CD14-positive monocyte (primary cell): ENCODE data around the gene COQ9. TPM values are rescaled to one million over a fixed set of nuclear protein-coding genes. Genes with fewer than 3 reads are reported as not detected.

Experiments used
- DNase-seq, 3 donors: peaks; one replicate each; pipeline ENCODE4 v3.0.0-alpha.2; 2011 to 2022
- H2AFZ ChIP-seq: 2 replicates; pipeline ENCODE4 v1.6.0; 2012; ENCODE audit warnings: mild to moderate bottlenecking, low read depth, low read length, inconsistent platforms; ENCODE audit not compliant: insufficient read depth, poor library complexity, severe bottlenecking
- H3K27ac ChIP-seq, 2 donors: 1 replicate in 1 of 2; 2 replicates in 1 of 2; pipeline ENCODE4 v1.5.1; 2012 to 2013; ENCODE audit warnings: low read length in 2 of 2, control low read depth in 1 of 2, inconsistent platforms in 1 of 2, low read depth in 1 of 2, mild to moderate bottlenecking in 1 of 2
- H3K27me3 ChIP-seq, 2 donors: one replicate each; pipeline versions ENCODE4 v1.6.0 to v1.6.1; 2011 to 2013; ENCODE audit warnings: low read length in 2 of 2; ENCODE audit not compliant: control insufficient read depth in 2 of 2, insufficient read depth in 2 of 2
- H3K36me3 ChIP-seq, 2 donors: replicated peaks in 1 of 2; 1 replicate in 1 of 2; 2 replicates in 1 of 2; pipeline versions ENCODE4 v1.5.1 to v1.6.1; 2012 to 2013; ENCODE audit warnings: low read length in 2 of 2, control low read depth in 1 of 2, inconsistent platforms in 1 of 2, mild to moderate bottlenecking in 1 of 2; ENCODE audit not compliant: insufficient read depth in 2 of 2, control insufficient read depth in 1 of 2
- H3K4me1 ChIP-seq, 2 donors: 1 replicate in 1 of 2; 2 replicates in 1 of 2; pipeline versions ENCODE4 v1.5.1 to v1.6.1; 2012 to 2013; ENCODE audit warnings: low read length in 2 of 2, control low read depth in 1 of 2, inconsistent platforms in 1 of 2, mild to moderate bottlenecking in 1 of 2, moderate library complexity in 1 of 2; ENCODE audit not compliant: insufficient read depth in 2 of 2, control insufficient read depth in 1 of 2
- H3K4me2 ChIP-seq: replicated peaks from 2 replicates; pipeline ENCODE3; 2012; ENCODE audit warnings: low read length, moderate library complexity, mild to moderate bottlenecking; ENCODE audit not compliant: poor library complexity, severe bottlenecking; ENCODE audit errors: extremely low read depth
- H3K4me3 ChIP-seq, 3 experiments: fragments of 200-600 bp in 1 of 3; sonication (generic) in 1 of 3; replicated peaks in 1 of 3; 1 replicate in 2 of 3; 2 replicates in 1 of 3; pipeline ENCODE4 v1.5.1; 2011 to 2013; ENCODE audit warnings: low read length in 3 of 3, mild to moderate bottlenecking in 3 of 3, control low read depth in 2 of 3, low read depth in 2 of 3, inconsistent platforms in 1 of 3, moderate library complexity in 1 of 3
- H3K79me2 ChIP-seq: 2 replicates; pipeline ENCODE4 v1.6.0; 2012; ENCODE audit warnings: mild to moderate bottlenecking, control low read depth, inconsistent platforms, low read length, moderate library complexity; ENCODE audit not compliant: insufficient read depth
- H3K9ac ChIP-seq: 2 replicates; pipeline ENCODE4 v1.6.0; 2017; ENCODE audit warnings: low read length, mild to moderate bottlenecking; ENCODE audit not compliant: insufficient read depth, poor library complexity, severe bottlenecking
- H3K9me3 ChIP-seq, 2 donors: replicated peaks in 1 of 2; 1 replicate in 1 of 2; 2 replicates in 1 of 2; pipeline versions ENCODE4 v1.5.1 to v1.6.1; 2012 to 2013; ENCODE audit warnings: low read length in 2 of 2, control low read depth in 1 of 2; ENCODE audit not compliant: control insufficient read depth in 1 of 2, insufficient read depth in 1 of 2
- H4K20me1 ChIP-seq: 2 replicates; pipeline ENCODE4 v1.6.0; 2012; ENCODE audit warnings: mild to moderate bottlenecking, low read length, control low read depth, moderate library complexity; ENCODE audit not compliant: insufficient read depth
- H3K27ac Mint-ChIP-seq, 7 donors: one replicate each; pipeline ENCODE4 v1.8.0; 2020; ENCODE audit warnings: mild to moderate bottlenecking in 7 of 7, mixed read lengths in 7 of 7, moderate library complexity in 6 of 7, inconsistent platforms in 2 of 7
- H3K27me3 Mint-ChIP-seq, 3 donors: one replicate each; pipeline ENCODE4 v1.8.0; 2021 to 2022; ENCODE audit warnings: low read depth in 3 of 3, mild to moderate bottlenecking in 3 of 3, mixed read lengths in 3 of 3, moderate library complexity in 3 of 3, inconsistent platforms in 1 of 3
- H3K36me3 Mint-ChIP-seq, 2 donors: one replicate each; pipeline ENCODE4 v1.8.0; 2020; ENCODE audit warnings: mixed read lengths in 2 of 2, inconsistent platforms in 1 of 2, mild to moderate bottlenecking in 1 of 2
- H3K4me1 Mint-ChIP-seq: one replicate; pipeline ENCODE4 v1.8.0; 2020; ENCODE audit warnings: mild to moderate bottlenecking, mixed read lengths
- H3K4me3 Mint-ChIP-seq, 2 donors: one replicate each; pipeline ENCODE4 v1.8.0; 2020; ENCODE audit warnings: mild to moderate bottlenecking in 2 of 2, mixed read lengths in 2 of 2, moderate library complexity in 1 of 2
- H3K9me3 Mint-ChIP-seq, 7 donors: one replicate each; pipeline ENCODE4 v1.8.0; 2020 to 2022; ENCODE audit warnings: mixed read lengths in 7 of 7, mild to moderate bottlenecking in 6 of 7, moderate library complexity in 6 of 7, inconsistent platforms in 2 of 7
- whole genome bisulfite sequencing: methylation state at CpG from one replicate; pipeline ENCODE4 v1.1.5; 2013; ENCODE audit warnings: missing lambda C conversion rate; ENCODE audit not compliant: insufficient coverage; 5-methylcytosine and 5-hydroxymethylcytosine counted together
- intact Hi-C, 2 donors: fragments of 100-400 bp; cut with micrococcal nuclease; formaldehyde crosslinking; loops; one replicate each; pipeline versions ENCODE4 v1.15.0 to v1.15.1; 2023
- polyA plus RNA-seq, 3 donors: library from polyadenylated mRNA; depleted of rRNA in 1 of 3; unstranded in 2 of 3; stranded (reverse) in 1 of 3; fragments of 300-500 nt in 2 of 3; fragments of >200 nt in 1 of 3; fragmentation: Illumina TruSeq in 2 of 3; gene quantifications; 1 replicate in 2 of 3; 2 replicates in 1 of 3; pipeline ENCODE4 v1.2.3, GENCODE V29; 2012 to 2021
- TF ChIP-seq, protein P1 (sequence below): fragments of 200-600 bp; IDR thresholded peaks from one replicate; pipeline ENCODE4 v1.8.0; 2022; ENCODE audit warnings: antibody characterized with exemption, mild to moderate bottlenecking

Gene COQ9
- polyA plus RNA-seq, 3 donors = 32.7 to 47.8 (median 38.4) TPM

DNA sequence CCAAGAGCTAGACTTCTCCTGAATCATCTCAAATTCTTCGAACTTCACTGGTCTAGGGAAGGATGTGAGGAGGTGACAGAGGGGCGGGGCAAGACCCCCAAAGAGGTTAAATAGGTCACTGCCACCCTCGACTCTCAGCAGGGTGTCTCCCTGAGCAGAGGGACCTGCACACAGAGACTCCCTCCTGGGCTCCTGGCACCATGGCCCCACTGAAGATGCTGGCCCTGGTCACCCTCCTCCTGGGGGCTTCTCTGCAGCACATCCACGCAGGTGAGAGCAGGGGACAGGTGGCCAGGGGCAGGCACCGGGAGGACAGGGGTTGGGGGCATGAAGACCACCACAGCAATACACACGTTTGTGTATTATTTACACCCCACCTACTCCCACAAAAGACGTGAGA, 33.5 kb upstream of the COQ9 start:
- Mint-ChIP-seq H3K4me1 (peaks cover 18% of the 10 kb centered on the region), H3K4me3 (no peak overlapping the region), H3K27ac (peak overlapping the region in 1 of 7 donors; percentile 22), H3K9me3 (no peaks in the 10 kb centered on the region), H3K27me3 (peaks cover 5 to 12% (median 9%) of the 10 kb centered on the region in 3 donors), H3K36me3 (no peaks in the 10 kb centered on the region)
- Histone ChIP-seq H2AFZ (no peak overlapping the region), H3K4me2 (no peak overlapping the region), H3K4me3 (no peak overlapping the region), H3K4me1 (peaks cover 21 to 28% of the 10 kb centered on the region in 2 donors), H3K9ac (no peak overlapping the region), H3K36me3 (no peaks in the 10 kb centered on the region), H3K27ac (no peak overlapping the region), H3K9me3 (no peaks in the 10 kb centered on the region), H4K20me1 (no peaks in the 10 kb centered on the region), H3K79me2 (no peaks in the 10 kb centered on the region), H3K27me3 (no peaks in the 10 kb centered on the region)
- WGBS = 79% methylated on average over 3 of the region's 7 CpGs
- intact Hi-C loops = no loop called here
- TF ChIP-seq, protein P1, sequence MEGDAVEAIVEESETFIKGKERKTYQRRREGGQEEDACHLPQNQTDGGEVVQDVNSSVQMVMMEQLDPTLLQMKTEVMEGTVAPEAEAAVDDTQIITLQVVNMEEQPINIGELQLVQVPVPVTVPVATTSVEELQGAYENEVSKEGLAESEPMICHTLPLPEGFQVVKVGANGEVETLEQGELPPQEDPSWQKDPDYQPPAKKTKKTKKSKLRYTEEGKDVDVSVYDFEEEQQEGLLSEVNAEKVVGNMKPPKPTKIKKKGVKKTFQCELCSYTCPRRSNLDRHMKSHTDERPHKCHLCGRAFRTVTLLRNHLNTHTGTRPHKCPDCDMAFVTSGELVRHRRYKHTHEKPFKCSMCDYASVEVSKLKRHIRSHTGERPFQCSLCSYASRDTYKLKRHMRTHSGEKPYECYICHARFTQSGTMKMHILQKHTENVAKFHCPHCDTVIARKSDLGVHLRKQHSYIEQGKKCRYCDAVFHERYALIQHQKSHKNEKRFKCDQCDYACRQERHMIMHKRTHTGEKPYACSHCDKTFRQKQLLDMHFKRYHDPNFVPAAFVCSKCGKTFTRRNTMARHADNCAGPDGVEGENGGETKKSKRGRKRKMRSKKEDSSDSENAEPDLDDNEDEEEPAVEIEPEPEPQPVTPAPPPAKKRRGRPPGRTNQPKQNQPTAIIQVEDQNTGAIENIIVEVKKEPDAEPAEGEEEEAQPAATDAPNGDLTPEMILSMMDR = no peak
- DNase-seq = no peak

DNA sequence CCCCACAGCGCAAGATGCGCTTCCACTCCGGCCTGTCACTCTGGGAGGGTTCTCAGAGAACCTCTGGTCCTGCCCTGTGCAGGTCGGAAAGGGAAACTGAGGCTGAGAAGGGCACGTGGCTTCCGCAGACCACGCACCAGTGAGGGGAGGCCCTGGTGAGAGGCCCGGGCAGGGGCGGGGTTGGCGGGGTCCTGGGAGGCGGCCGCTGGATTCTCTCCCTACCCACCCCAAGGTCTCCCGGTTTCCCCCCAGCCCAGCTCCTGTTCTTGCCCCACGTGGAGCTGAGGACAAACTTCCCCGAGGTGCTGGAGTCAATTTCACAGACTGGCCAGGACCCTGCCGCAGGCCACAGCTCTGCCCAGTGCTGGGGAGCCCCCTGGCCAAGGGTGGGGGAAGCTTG, 31.2 kb upstream of the COQ9 start:
- Mint-ChIP-seq H3K9me3 (no peaks in the 10 kb centered on the region), H3K36me3 (no peaks in the 10 kb centered on the region), H3K27ac (peak overlapping the region in 1 of 7 donors; percentile 78), H3K4me3 (no peak overlapping the region), H3K27me3 (peaks cover 5 to 12% (median 8%) of the 10 kb centered on the region in 3 donors), H3K4me1 (peaks cover 15% of the 10 kb centered on the region)
- H3K27me3 ChIP-seq = no peaks in the 10 kb centered on the region
- H3K9ac ChIP-seq = peak overlapping the region; percentile 69
- H4K20me1 ChIP-seq = no peaks in the 10 kb centered on the region
- WGBS = 88% methylated on average over 10 of the region's 16 CpGs
- no peaks in the 10 kb centered on the region for H3K36me3 ChIP-seq
- peak overlapping the region; percentile 95 for H2AFZ ChIP-seq
- peak overlapping the region; percentile 89 for H3K4me2 ChIP-seq
- peaks cover 20 to 24% of the 10 kb centered on the region in 2 donors for H3K4me1 ChIP-seq
- no peak overlapping the region for H3K27ac ChIP-seq
- peak overlapping the region in 1 of 3 experiments; percentile 77 for H3K4me3 ChIP-seq
- intact Hi-C loops = no loop called here
- no peaks in the 10 kb centered on the region for H3K79me2 ChIP-seq
- TF ChIP-seq, protein P1 = no peak
- H3K9me3 ChIP-seq = no peaks in the 10 kb centered on the region
- DNase-seq = no peak
